Trophoblast cell (in vitro differentiated cells and primary cell): ENCODE data around the gene QSOX2.

ENCODE experiments used
- DNase-seq, 2 donors: peaks; one replicate each; pipeline ENCODE4 v3.0.0-alpha.2; 2016
- H2AFZ ChIP-seq: 2 replicates; pipeline ENCODE4 v1.6.1; 2013; ENCODE audit warnings: low read length, moderate library complexity, mild to moderate bottlenecking; ENCODE audit not compliant: insufficient read depth, poor library complexity
- H2AK5ac ChIP-seq: 2 replicates; pipeline ENCODE4 v1.6.1; 2013; ENCODE audit warnings: mild to moderate bottlenecking, low read length
- H2BK120ac ChIP-seq: 2 replicates; pipeline ENCODE4 v1.6.1; 2013; ENCODE audit warnings: low read length, mild to moderate bottlenecking, moderate library complexity; ENCODE audit not compliant: insufficient read depth, poor library complexity
- H2BK12ac ChIP-seq: 2 replicates; pipeline ENCODE4 v1.6.1; 2013; ENCODE audit warnings: mild to moderate bottlenecking, low read length, moderate library complexity
- H2BK5ac ChIP-seq: 2 replicates; pipeline ENCODE4 v1.6.1; 2013; ENCODE audit warnings: low read length, low read depth, moderate library complexity, mild to moderate bottlenecking; ENCODE audit not compliant: poor library complexity
- H3K14ac ChIP-seq: 2 replicates; pipeline ENCODE4 v1.6.1; 2013; ENCODE audit warnings: mild to moderate bottlenecking, low read length
- H3K18ac ChIP-seq: 2 replicates; pipeline ENCODE4 v1.6.1; 2013; ENCODE audit warnings: mild to moderate bottlenecking, low read length
- H3K23ac ChIP-seq: 2 replicates; pipeline ENCODE4 v1.6.1; 2013; ENCODE audit warnings: low read length
- H3K27ac ChIP-seq: 2 replicates; pipeline ENCODE4 v1.5.1; 2013; ENCODE audit warnings: low read depth, mild to moderate bottlenecking, inconsistent platforms, low read length, moderate library complexity
- H3K27me3 ChIP-seq: 2 replicates; pipeline ENCODE4 v1.6.1; 2013; ENCODE audit warnings: inconsistent platforms, mild to moderate bottlenecking, low read length, moderate library complexity; ENCODE audit not compliant: insufficient read depth
- H3K36me3 ChIP-seq, 2 experiments: 1 replicate in 1 of 2; 2 replicates in 1 of 2; pipeline ENCODE4 v1.6.1; 2013; ENCODE audit warnings: low read length in 2 of 2, mild to moderate bottlenecking in 2 of 2, moderate library complexity in 1 of 2; ENCODE audit not compliant: insufficient read depth in 2 of 2, control insufficient read depth in 1 of 2
- H3K4ac ChIP-seq: 2 replicates; pipeline ENCODE4 v1.6.1; 2013; ENCODE audit warnings: low read depth, mild to moderate bottlenecking, low read length, moderate library complexity
- H3K4me1 ChIP-seq, 2 experiments: 1 replicate in 1 of 2; 2 replicates in 1 of 2; pipeline ENCODE4 v1.6.1; 2013; ENCODE audit warnings: low read length in 2 of 2, mild to moderate bottlenecking in 2 of 2, moderate library complexity in 1 of 2; ENCODE audit not compliant: insufficient read depth in 2 of 2, control insufficient read depth in 1 of 2
- H3K4me2 ChIP-seq: 2 replicates; pipeline ENCODE4 v1.6.1; 2013; ENCODE audit warnings: inconsistent platforms, mild to moderate bottlenecking, low read length, moderate library complexity
- H3K4me3 ChIP-seq: 2 replicates; pipeline ENCODE4 v1.5.1; 2013; ENCODE audit warnings: mild to moderate bottlenecking, low read depth, low read length, inconsistent platforms
- H3K79me1 ChIP-seq: one replicate; pipeline ENCODE4 v1.6.1; 2013; ENCODE audit warnings: low read length
- H3K79me2 ChIP-seq: 2 replicates; pipeline ENCODE4 v1.6.1; 2013; ENCODE audit warnings: low read length, mild to moderate bottlenecking; ENCODE audit not compliant: control insufficient read depth, insufficient read depth, poor library complexity
- H3K9ac ChIP-seq: 2 replicates; pipeline ENCODE4 v1.6.1; 2013; ENCODE audit warnings: mild to moderate bottlenecking, low read length
- H3K9me3 ChIP-seq: 2 replicates; pipeline ENCODE4 v1.6.1; 2013; ENCODE audit warnings: low read depth, mild to moderate bottlenecking, control low read depth, inconsistent platforms, low read length; ENCODE audit not compliant: insufficient read depth
- H4K12ac ChIP-seq: 2 replicates; pipeline ENCODE4 v1.6.1; 2013; ENCODE audit warnings: low read depth, mild to moderate bottlenecking, low read length, moderate library complexity
- H4K8ac ChIP-seq: 2 replicates; pipeline ENCODE4 v1.6.1; 2013; ENCODE audit warnings: low read depth, mild to moderate bottlenecking, low read length, moderate library complexity
- H4K91ac ChIP-seq: one replicate; pipeline ENCODE4 v1.6.1; 2013; ENCODE audit warnings: low read depth, mild to moderate bottlenecking, low read length, moderate library complexity
- WGBS: extraction: QIAGEN DNeasy Blood & Tissue Kit; methylation state at CpG from one replicate; pipeline ENCODE4 v1.1.7; 2013; ENCODE audit warnings: missing lambda C conversion rate; ENCODE audit not compliant: insufficient read length, insufficient coverage; ENCODE audit errors: extremely low coverage; 5-methylcytosine and 5-hydroxymethylcytosine counted together

QSOX2 gene

GRCh38 chr9:136275655-136276429 lies 30.2 kb upstream of the QSOX2 start:
- no peaks in the 10 kb centered on the region for H3K79me1 ChIP-seq
- DNase-seq, result no peak
- no peak overlapping the region for H3K27ac ChIP-seq
- no CpG with 5 or more reads among the region's 21 CpGs for WGBS
- H3K27me3 ChIP-seq, result no peaks in the 10 kb centered on the region
- no peak overlapping the region for H2AK5ac ChIP-seq
- peaks cover 6% of the 10 kb centered on the region for H3K9me3 ChIP-seq
- H3K79me2 ChIP-seq, result no peaks in the 10 kb centered on the region
- no peak overlapping the region for H3K9ac ChIP-seq
- H3K4ac ChIP-seq, result no peak overlapping the region
- H3K4me1 ChIP-seq, result no peaks in the 10 kb centered on the region
- H3K18ac ChIP-seq, result no peak overlapping the region
- H3K4me3 ChIP-seq, result no peak overlapping the region
- H3K14ac ChIP-seq, result no peak overlapping the region
- H3K36me3 ChIP-seq, result no peaks in the 10 kb centered on the region
- no peak overlapping the region for H3K4me2 ChIP-seq
- no peak overlapping the region for H2BK5ac ChIP-seq
- H3K23ac ChIP-seq, result no peak overlapping the region
- H4K91ac ChIP-seq, result no peak overlapping the region
- H4K12ac ChIP-seq, result no peak overlapping the region
- no peak overlapping the region for H2BK12ac ChIP-seq
- no peak overlapping the region for H2AFZ ChIP-seq
- H2BK120ac ChIP-seq, result no peak overlapping the region
- H4K8ac ChIP-seq, result no peak overlapping the region

GRCh38 chr9:136274786-136275654 lies 29.4 kb upstream of the QSOX2 start:
- no peak overlapping the region for H2BK120ac ChIP-seq
- H3K4ac ChIP-seq, result no peak overlapping the region
- H2BK5ac ChIP-seq, result no peak overlapping the region
- H3K18ac ChIP-seq, result no peak overlapping the region
- H2AK5ac ChIP-seq, result no peak overlapping the region
- H2AFZ ChIP-seq, result no peak overlapping the region
- H4K12ac ChIP-seq, result no peak overlapping the region
- no peak overlapping the region for H3K23ac ChIP-seq
- no peaks in the 10 kb centered on the region for H3K79me2 ChIP-seq
- H3K14ac ChIP-seq, result no peak overlapping the region
- no peaks in the 10 kb centered on the region for H3K27me3 ChIP-seq
- no peak overlapping the region for H2BK12ac ChIP-seq
- H3K4me3 ChIP-seq, result no peak overlapping the region
- peaks cover 4% of the 10 kb centered on the region for H3K9me3 ChIP-seq
- H3K27ac ChIP-seq, result no peak overlapping the region
- H4K91ac ChIP-seq, result no peak overlapping the region
- DNase-seq, result no peak
- H3K36me3 ChIP-seq, result no peaks in the 10 kb centered on the region
- H3K4me1 ChIP-seq, result no peaks in the 10 kb centered on the region
- H3K79me1 ChIP-seq, result no peaks in the 10 kb centered on the region
- no peak overlapping the region for H3K9ac ChIP-seq
- H4K8ac ChIP-seq, result no peak overlapping the region
- no CpG with 5 or more reads among the region's 28 CpGs for WGBS
- no peak overlapping the region for H3K4me2 ChIP-seq

GRCh38 chr9:136273921-136274785 lies 28.5 kb upstream of the QSOX2 start:
- no peak overlapping the region for H4K8ac ChIP-seq
- H3K4me2 ChIP-seq, result no peak overlapping the region
- no peak overlapping the region for H3K18ac ChIP-seq
- H3K9ac ChIP-seq, result no peak overlapping the region
- no peak overlapping the region for H2BK12ac ChIP-seq
- no peak overlapping the region for H2BK5ac ChIP-seq
- H3K4ac ChIP-seq, result no peak overlapping the region
- H3K79me2 ChIP-seq, result no peaks in the 10 kb centered on the region
- no peak overlapping the region for H2BK120ac ChIP-seq
- no peak overlapping the region for H4K12ac ChIP-seq
- no peak overlapping the region for H3K27ac ChIP-seq
- no peaks in the 10 kb centered on the region for H3K36me3 ChIP-seq
- DNase-seq, result no peak
- no peaks in the 10 kb centered on the region for H3K79me1 ChIP-seq
- no peak overlapping the region for H2AFZ ChIP-seq
- H2AK5ac ChIP-seq, result no peak overlapping the region
- H3K4me1 ChIP-seq, result no peaks in the 10 kb centered on the region
- H3K23ac ChIP-seq, result no peak overlapping the region
- H3K27me3 ChIP-seq, result no peaks in the 10 kb centered on the region
- no peak overlapping the region for H4K91ac ChIP-seq
- H3K9me3 ChIP-seq, result peaks cover 3% of the 10 kb centered on the region
- no peak overlapping the region for H3K4me3 ChIP-seq
- no peak overlapping the region for H3K14ac ChIP-seq
- WGBS, result no CpG with 5 or more reads among the region's 28 CpGs

- H3K23ac ChIP-seq, result no peak overlapping the region
- no peaks in the 10 kb centered on the region for H3K36me3 ChIP-seq
- no peak overlapping the region for H2AK5ac ChIP-seq
- no peak overlapping the region for H4K91ac ChIP-seq
- H3K4me1 ChIP-seq, result no peaks in the 10 kb centered on the region
- no peak overlapping the region for H3K27ac ChIP-seq
- no peak overlapping the region for H2BK120ac ChIP-seq
- H3K79me2 ChIP-seq, result no peaks in the 10 kb centered on the region
- no peak overlapping the region for H3K4ac ChIP-seq
- DNase-seq, result no peak
- H2AFZ ChIP-seq, result no peak overlapping the region
- H3K4me2 ChIP-seq, result no peak overlapping the region
- H4K8ac ChIP-seq, result no peak overlapping the region
- H3K9me3 ChIP-seq, result peaks cover under 1% of the 10 kb centered on the region
- H3K14ac ChIP-seq, result no peak overlapping the region
- no peaks in the 10 kb centered on the region for H3K79me1 ChIP-seq
- no peak overlapping the region for H3K9ac ChIP-seq
- H3K27me3 ChIP-seq, result no peaks in the 10 kb centered on the region
- no peak overlapping the region for H3K18ac ChIP-seq
- H2BK12ac ChIP-seq, result no peak overlapping the region
- no peak overlapping the region for H3K4me3 ChIP-seq
- no peak overlapping the region for H4K12ac ChIP-seq
- no CpG with 5 or more reads among the region's 14 CpGs for whole genome bisulfite sequencing
- H2BK5ac ChIP-seq, result no peak overlapping the region
Observed at GRCh38 chr9:136273244-136273865, 27.7 kb upstream of the QSOX2 start.
